HG02938 (cell line): ENCODE data around the gene LILRB5.
"Not testable (repeated sequence)": the region's sequence is repeated elsewhere in the genome, so short reads cannot be mapped to it uniquely, and the experiment has no call there.

Source experiments
- ATAC-seq: cut with Tn5 transposase; IDR thresholded peaks from one replicate; pipeline ENCODE4 v1.9.1; 2021; ENCODE audit warnings: mild to moderate bottlenecking, moderate library complexity; ENCODE audit not compliant: unreplicated experiment

Gene LILRB5

GRCh38 chr19:54217517-54218247 is 39.4 kb downstream of the LILRB5 start:
- not testable (repeated sequence) for ATAC-seq

GRCh38 chr19:54216869-54217268 is 40.2 kb downstream of the LILRB5 start:
- no peak for ATAC-seq

- not testable (repeated sequence) for ATAC-seq
Measured at GRCh38 chr19:54214734-54215133, 42.3 kb downstream of the LILRB5 start.

GRCh38 chr19:54214217-54214616 is 42.9 kb downstream of the LILRB5 start:
- not testable (repeated sequence) for ATAC-seq

- ATAC-seq = no peak
Measured at GRCh38 chr19:54211235-54211634, 45.8 kb downstream of the LILRB5 start.

- no peak for ATAC-seq
Measured at GRCh38 chr19:54209811-54210494, 47.1 kb downstream of the LILRB5 start.

- no peak for ATAC-seq
Measured at GRCh38 chr19:54209058-54209810, 47.8 kb downstream of the LILRB5 start.

- ATAC-seq = no peak
Measured at GRCh38 chr19:54208784-54209057, 48.4 kb downstream of the LILRB5 start.

- peak; percentile 37 for ATAC-seq
Measured at GRCh38 chr19:54207983-54208783, 48.9 kb downstream of the LILRB5 start.

- ATAC-seq = no peak
Measured at GRCh38 chr19:54207676-54207982, 49.4 kb downstream of the LILRB5 start.

GRCh38 chr19:54207193-54207592 is 49.9 kb downstream of the LILRB5 start:
- not testable (repeated sequence) for ATAC-seq

- ATAC-seq = no peak
Measured at GRCh38 chr19:54206831-54207177, 50.3 kb downstream of the LILRB5 start.

GRCh38 chr19:54206030-54206830 is 50.8 kb downstream of the LILRB5 start:
- ATAC-seq = no peak

GRCh38 chr19:54204767-54205468 is 52.2 kb downstream of the LILRB5 start:
- no peak for ATAC-seq

GRCh38 chr19:54203151-54203611 is 53.9 kb downstream of the LILRB5 start:
- ATAC-seq = no peak

- no peak for ATAC-seq
Measured at GRCh38 chr19:54201980-54202379, 55.1 kb downstream of the LILRB5 start.

GRCh38 chr19:54201172-54201701 is 55.8 kb downstream of the LILRB5 start:
- no peak for ATAC-seq
